Activated CD4-positive, alpha-beta memory T cell treated with anti-CD3 and anti-CD28 coated beads, Interleukin-2, amount 10 ng/mL, durations not matched to agents 7 days and 5 days (primary cell): ENCODE measurements around the gene ZMYND8. TPM values are rescaled to one million over a fixed set of nuclear protein-coding genes. Genes with fewer than 3 reads are reported as not detected.
"Not testable (repeated sequence)": the region's sequence is repeated elsewhere in the genome, so short reads cannot be mapped to it uniquely, and the experiment has no call there.

ENCODE experiments used
- CTCF ChIA-PET: fragments of 350-600 bp; sonication (Branson Sonifier 250); formaldehyde crosslinking; loops from one replicate; lab custom pipeline; 2021; ENCODE audit warnings: antibody characterized with exemption, inconsistent platforms; lab: Charles Lee
- POLR2A ChIA-PET: fragments of 350-600 bp; sonication (Branson Sonifier 250); formaldehyde crosslinking; loops from one replicate; lab custom pipeline; 2021; ENCODE audit warnings: antibody characterized with exemption; lab: Charles Lee
- DNase-seq: peaks from one replicate; pipeline ENCODE4 v3.0.0-alpha.2; 2020
- H3K27ac Mint-ChIP-seq: one replicate; pipeline ENCODE4 v1.8.0; 2021; ENCODE audit warnings: mild to moderate bottlenecking, mixed read lengths
- H3K27me3 Mint-ChIP-seq: one replicate; pipeline ENCODE4 v1.8.0; 2021; ENCODE audit warnings: mixed read lengths
- H3K36me3 Mint-ChIP-seq: one replicate; pipeline ENCODE4 v1.8.0; 2021; ENCODE audit warnings: low read depth, mixed read lengths
- H3K4me1 Mint-ChIP-seq: one replicate; pipeline ENCODE4 v1.8.0; 2021; ENCODE audit warnings: mixed read lengths
- H3K4me3 Mint-ChIP-seq: one replicate; pipeline ENCODE4 v1.8.0; 2021; ENCODE audit warnings: mild to moderate bottlenecking, mixed read lengths
- H3K9me3 Mint-ChIP-seq: one replicate; pipeline ENCODE4 v1.8.0; 2021; ENCODE audit warnings: mixed read lengths
- total RNA-seq, 2 experiments: library from RNA; stranded (reverse); gene quantifications; one replicate each; pipeline ENCODE4 v1.2.3, GENCODE V29; 2021

Gene ZMYND8
- total RNA-seq, 2 experiments from 2014 or later: 37.8 to 44.2 TPM

- DNase-seq: no peak
- ChIA-PET CTCF (interaction anchor here (1.9 to 2.1 kb wide), 2 partner anchors 8 to 103 kb away, joined by 7 to 9 read pairs; no protein-coding TSS in a partner anchor), POLR2A (no interaction called here)
- Mint-ChIP-seq H3K27me3 (no peaks in the 10 kb centered on the region), H3K27ac (no peak overlapping the region), H3K4me1 (peaks cover 12% of the 10 kb centered on the region), H3K36me3 (peaks cover 66% of the 10 kb centered on the region), H3K9me3 (no peaks in the 10 kb centered on the region), H3K4me3 (no peak overlapping the region)
Observed at GRCh38 chr20:47280668-47281067, 75.8 kb downstream of the ZMYND8 start.

- H3K9me3 Mint-ChIP-seq: no peaks in the 10 kb centered on the region
- no peaks in the 10 kb centered on the region for H3K27me3 Mint-ChIP-seq
- H3K36me3 Mint-ChIP-seq: peaks cover 67% of the 10 kb centered on the region
- ChIA-PET CTCF (interaction anchor here (2.1 kb wide), 1 partner anchor 104 kb away, joined by 9 read pairs; no protein-coding TSS in a partner anchor), POLR2A (no interaction called here)
- H3K27ac Mint-ChIP-seq: no peak overlapping the region
- peaks cover 16% of the 10 kb centered on the region for H3K4me1 Mint-ChIP-seq
- H3K4me3 Mint-ChIP-seq: no peak overlapping the region
- no peak for DNase-seq
Observed at GRCh38 chr20:47280228-47280627, 76.3 kb downstream of the ZMYND8 start.

- peaks cover 28% of the 10 kb centered on the region for H3K4me1 Mint-ChIP-seq
- no peak overlapping the region for H3K27ac Mint-ChIP-seq
- POLR2A ChIA-PET: no interaction called here
- CTCF ChIA-PET: interaction anchor here (2.1 kb wide), 1 partner anchor 105 kb away, joined by 9 read pairs; no protein-coding TSS in a partner anchor
- no peaks in the 10 kb centered on the region for H3K9me3 Mint-ChIP-seq
- no peaks in the 10 kb centered on the region for H3K27me3 Mint-ChIP-seq
- DNase-seq: no peak
- peaks cover 62% of the 10 kb centered on the region for H3K36me3 Mint-ChIP-seq
- no peak overlapping the region for H3K4me3 Mint-ChIP-seq
Observed at GRCh38 chr20:47278907-47279348, 77.6 kb downstream of the ZMYND8 start.

- H3K9me3 Mint-ChIP-seq, H3K27ac Mint-ChIP-seq, H3K27me3 Mint-ChIP-seq, DNase-seq, H3K4me3 Mint-ChIP-seq, POLR2A ChIA-PET: not testable (repeated sequence)
- H3K36me3 Mint-ChIP-seq: peaks cover 63% of the 10 kb centered on the region
- CTCF ChIA-PET: interaction anchor here (9.1 kb wide), 1 partner anchor 105 kb away, joined by 441 read pairs; no protein-coding TSS in a partner anchor
- H3K4me1 Mint-ChIP-seq: peaks cover 38% of the 10 kb centered on the region
Observed at GRCh38 chr20:47277535-47277872, 79.0 kb downstream of the ZMYND8 start.

GRCh38 chr20:47276851-47277534 lies 79.5 kb downstream of the ZMYND8 start:
- no peak for DNase-seq
- H3K36me3 Mint-ChIP-seq: peaks cover 60% of the 10 kb centered on the region
- H3K27ac Mint-ChIP-seq: no peak overlapping the region
- CTCF ChIA-PET: interaction anchor here (9.1 kb wide), 1 partner anchor 106 kb away, joined by 441 read pairs; no protein-coding TSS in a partner anchor
- peaks cover 38% of the 10 kb centered on the region for H3K4me1 Mint-ChIP-seq
- H3K27me3 Mint-ChIP-seq: no peaks in the 10 kb centered on the region
- POLR2A ChIA-PET: interaction anchor here (0.8 kb wide), 1 partner anchor 79 kb away, joined by 3 read pairs; the partner anchor contains the start of gene ZMYND8
- no peak overlapping the region for H3K4me3 Mint-ChIP-seq
- no peaks in the 10 kb centered on the region for H3K9me3 Mint-ChIP-seq

- no peaks in the 10 kb centered on the region for H3K9me3 Mint-ChIP-seq
- H3K36me3 Mint-ChIP-seq: peaks cover 53% of the 10 kb centered on the region
- no peak overlapping the region for H3K27ac Mint-ChIP-seq
- ChIA-PET POLR2A (interaction anchor here (3.9 kb wide), 1 partner anchor 80 kb away, joined by 44 read pairs; the partner anchor contains the start of gene ZMYND8), CTCF (interaction anchor here (9.1 kb wide), 1 partner anchor 107 kb away, joined by 441 read pairs; no protein-coding TSS in a partner anchor)
- H3K4me1 Mint-ChIP-seq: peaks cover 38% of the 10 kb centered on the region
- H3K4me3 Mint-ChIP-seq: no peak overlapping the region
- no peaks in the 10 kb centered on the region for H3K27me3 Mint-ChIP-seq
- DNase-seq: no peak
Observed at GRCh38 chr20:47276251-47276650, 80.2 kb downstream of the ZMYND8 start.

- Mint-ChIP-seq H3K9me3 (no peaks in the 10 kb centered on the region), H3K36me3 (peaks cover 48% of the 10 kb centered on the region), H3K27ac (no peak overlapping the region), H3K4me3 (no peak overlapping the region), H3K27me3 (no peaks in the 10 kb centered on the region), H3K4me1 (peaks cover 38% of the 10 kb centered on the region)
- no peak for DNase-seq
- POLR2A ChIA-PET: interaction anchor here (1.3 to 3.9 kb wide), 5 partner anchors 71 to 334 kb away, joined by 3 to 44 read pairs (median 5); partner anchors contain the start of genes NCOA3 and ZMYND8
- CTCF ChIA-PET: interaction anchor here (1.7 to 9.1 kb wide), 5 partner anchors 75 to 344 kb away, joined by 6 to 441 read pairs (median 34); partner anchors contain the start of genes NCOA3 and ZMYND8
Observed at GRCh38 chr20:47275548-47275947, 81.0 kb downstream of the ZMYND8 start.

- Mint-ChIP-seq H3K27ac (peak overlapping the region; percentile 68), H3K36me3 (peaks cover 42% of the 10 kb centered on the region), H3K4me3 (no peak overlapping the region), H3K9me3 (no peaks in the 10 kb centered on the region), H3K27me3 (no peaks in the 10 kb centered on the region), H3K4me1 (peaks cover 38% of the 10 kb centered on the region)
- ChIA-PET CTCF (interaction anchor here (0.6 to 9.1 kb wide), 14 partner anchors 9 to 349 kb away, joined by 3 to 441 read pairs (median 8); partner anchors contain the start of genes NCOA3 and ZMYND8), POLR2A (interaction anchor here (0.5 to 4.6 kb wide), 15 partner anchors 9 to 351 kb away, joined by 3 to 66 read pairs (median 5); partner anchors contain the start of genes NCOA3 and ZMYND8)
- peak; percentile 30 for DNase-seq
Observed at GRCh38 chr20:47274401-47275108, 81.9 kb downstream of the ZMYND8 start.

GRCh38 chr20:47273591-47274235 lies 82.8 kb downstream of the ZMYND8 start:
- POLR2A ChIA-PET: interaction anchor here (0.7 to 4.6 kb wide), 14 partner anchors 9 to 336 kb away, joined by 3 to 66 read pairs (median 5); partner anchors contain the start of genes NCOA3 and ZMYND8
- H3K4me3 Mint-ChIP-seq: no peak overlapping the region

GRCh38 chr20:47272893-47273590 lies 83.5 kb downstream of the ZMYND8 start:
- POLR2A ChIA-PET: interaction anchor here (0.7 to 4.6 kb wide), 7 partner anchors 10 to 109 kb away, joined by 3 to 66 read pairs (median 6); partner anchors contain the start of gene ZMYND8
- CTCF ChIA-PET: interaction anchor here (0.8 to 9.1 kb wide), 31 partner anchors 9 to 378 kb away, joined by 3 to 441 read pairs (median 4); partner anchors contain the start of gene ZMYND8
- Mint-ChIP-seq H3K4me1 (peaks cover 38% of the 10 kb centered on the region), H3K4me3 (no peak overlapping the region), H3K27ac (peak overlapping the region; percentile 33), H3K27me3 (no peaks in the 10 kb centered on the region), H3K9me3 (no peaks in the 10 kb centered on the region), H3K36me3 (peaks cover 43% of the 10 kb centered on the region)
- DNase-seq: peak; percentile 45

More at GRCh38 chr20:47273591-47274235, 82.8 kb downstream of the ZMYND8 start:
- CTCF ChIA-PET: interaction anchor here (0.6 to 9.1 kb wide), 34 partner anchors 8 to 349 kb away, joined by 3 to 441 read pairs (median 4); partner anchors contain the start of genes NCOA3 and ZMYND8
- no peak for DNase-seq
- Mint-ChIP-seq H3K27me3 (no peaks in the 10 kb centered on the region), H3K4me1 (peaks cover 38% of the 10 kb centered on the region), H3K27ac (peak overlapping the region; percentile 17), H3K36me3 (peaks cover 45% of the 10 kb centered on the region), H3K9me3 (no peaks in the 10 kb centered on the region)

GRCh38 chr20:47271046-47271615 lies 85.4 kb downstream of the ZMYND8 start:
- Mint-ChIP-seq H3K27me3 (no peaks in the 10 kb centered on the region), H3K4me1 (peaks cover 36% of the 10 kb centered on the region), H3K27ac (no peak overlapping the region), H3K36me3 (peaks cover 48% of the 10 kb centered on the region), H3K4me3 (no peak overlapping the region), H3K9me3 (no peaks in the 10 kb centered on the region)
- ChIA-PET POLR2A (interaction anchor here (1.4 to 4.6 kb wide), 2 partner anchors 85 to 111 kb away, joined by 3 to 66 read pairs; partner anchors contain the start of gene ZMYND8), CTCF (interaction anchor here (0.7 to 9.1 kb wide), 11 partner anchors 12 to 350 kb away, joined by 3 to 441 read pairs (median 5); partner anchors contain the start of genes NCOA3 and ZMYND8)
- no peak for DNase-seq
